DOHH2 (cell line): Measurements from ENCODE around the gene RND3.

Experiments
- CTCF ChIP-seq: fragments of 200-600 bp; sonication (generic); IDR thresholded peaks from one replicate; pipeline ENCODE4 v1.5.1; 2014; ENCODE audit warnings: antibody characterized with exemption, mild to moderate bottlenecking, low read depth, low read length; ENCODE audit not compliant: poor library complexity, severe bottlenecking
- EZH2phosphoT487 ChIP-seq: fragments of 200-600 bp; sonication (generic); IDR thresholded peaks from 2 replicates; pipeline ENCODE4 v1.6.1; 2017; ENCODE audit warnings: borderline replicate concordance, mild to moderate bottlenecking, antibody characterized with exemption, low read length, moderate library complexity, mixed read lengths

- TF ChIP-seq EZH2phosphoT487 (no peak), CTCF (no peak)
These were observed 58.8 kb downstream of the RND3 start for GRCh38 chr2:150428641-150429040.
